H9 (cell line): ENCODE measurements around the gene ATP13A3. TPM values are rescaled to one million over a fixed set of nuclear protein-coding genes. Genes with fewer than 3 reads are reported as not detected.
A peak's percentile ranks its signal among the peaks of the same experiment; 100 is the strongest.

Experiments
- DNase-seq: peaks from one replicate; pipeline ENCODE4 v3.0.0-alpha.2; 2017
- H2AFZ ChIP-seq: one replicate; pipeline ENCODE4 v1.6.1; 2013; ENCODE audit warnings: mild to moderate bottlenecking, low read length, control low read depth, moderate library complexity
- H2AK5ac ChIP-seq: 2 replicates; pipeline ENCODE4 v1.6.1; 2013; ENCODE audit warnings: low read length, control low read depth, mixed read lengths; ENCODE audit not compliant: insufficient read length
- H2BK120ac ChIP-seq: one replicate; pipeline ENCODE4 v1.6.1; 2013; ENCODE audit warnings: low read depth, mild to moderate bottlenecking, low read length, control low read depth, inconsistent platforms; ENCODE audit not compliant: poor library complexity, severe bottlenecking
- H2BK12ac ChIP-seq: 2 replicates; pipeline ENCODE4 v1.6.1; 2013; ENCODE audit warnings: low read length, control low read depth, mixed read lengths, low read depth; ENCODE audit not compliant: insufficient read length
- H2BK15ac ChIP-seq: 2 replicates; pipeline ENCODE4 v1.6.1; 2013; ENCODE audit warnings: low read depth, low read length, control low read depth
- H2BK20ac ChIP-seq: one replicate; pipeline ENCODE4 v1.6.1; 2013; ENCODE audit warnings: low read depth, mild to moderate bottlenecking, low read length, control low read depth, inconsistent platforms; ENCODE audit not compliant: poor library complexity, severe bottlenecking
- H2BK5ac ChIP-seq: 2 replicates; pipeline ENCODE4 v1.6.1; 2013; ENCODE audit warnings: low read length, control low read depth, mixed read lengths; ENCODE audit not compliant: insufficient read length
- H3K14ac ChIP-seq: 2 replicates; pipeline ENCODE4 v1.6.1; 2013; ENCODE audit warnings: low read length, control low read depth; ENCODE audit not compliant: insufficient read depth
- H3K18ac ChIP-seq: 2 replicates; pipeline ENCODE4 v1.6.1; 2013; ENCODE audit warnings: low read depth, mild to moderate bottlenecking, mixed read lengths, low read length, control low read depth; ENCODE audit not compliant: insufficient read length
- H3K23ac ChIP-seq: 2 replicates; pipeline ENCODE4 v1.6.1; 2013; ENCODE audit warnings: low read length, control low read depth, mixed read lengths, low read depth; ENCODE audit not compliant: insufficient read length
- H3K23me2 ChIP-seq: 2 replicates; pipeline ENCODE4 v1.6.1; 2013; ENCODE audit warnings: low read depth, mild to moderate bottlenecking, mixed read lengths, low read length, control low read depth; ENCODE audit not compliant: insufficient read length, poor library complexity, severe bottlenecking
- H3K27ac ChIP-seq: 2 replicates; pipeline ENCODE4 v1.5.1; 2013; ENCODE audit warnings: low read length, control low read depth, mixed read lengths, low read depth; ENCODE audit not compliant: insufficient read length
- H3K27me3 ChIP-seq: 2 replicates; pipeline ENCODE4 v1.6.1; 2013; ENCODE audit warnings: low read length, control low read depth, inconsistent platforms; ENCODE audit not compliant: insufficient read depth
- H3K4ac ChIP-seq: 2 replicates; pipeline ENCODE4 v1.6.1; 2013; ENCODE audit warnings: low read depth, mild to moderate bottlenecking, control low read depth, inconsistent platforms, low read length, moderate library complexity
- H3K4me1 ChIP-seq: 2 replicates; pipeline ENCODE4 v1.6.1; 2013; ENCODE audit warnings: low read length, control low read depth, inconsistent platforms; ENCODE audit not compliant: insufficient read depth
- H3K4me2 ChIP-seq: 2 replicates; pipeline ENCODE4 v1.6.1; 2013; ENCODE audit warnings: low read length, control low read depth, mixed read lengths; ENCODE audit not compliant: insufficient read length, insufficient read depth
- H3K56ac ChIP-seq: 2 replicates; pipeline ENCODE4 v1.6.1; 2013; ENCODE audit warnings: low read depth, mild to moderate bottlenecking, mixed read lengths, low read length, control low read depth; ENCODE audit not compliant: insufficient read length
- H3K79me1 ChIP-seq: 2 replicates; pipeline ENCODE4 v1.6.1; 2013; ENCODE audit warnings: low read depth, mild to moderate bottlenecking, moderate library complexity, low read length, control low read depth, inconsistent platforms; ENCODE audit not compliant: insufficient read depth, poor library complexity, severe bottlenecking
- H3K79me2 ChIP-seq: 2 replicates; pipeline ENCODE4 v1.6.1; 2013; ENCODE audit warnings: low read length, control low read depth, inconsistent platforms; ENCODE audit not compliant: insufficient read depth
- H3K9ac ChIP-seq: 2 replicates; pipeline ENCODE4 v1.6.1; 2013; ENCODE audit warnings: low read length, control low read depth, mixed read lengths; ENCODE audit not compliant: insufficient read length; ENCODE audit errors: extremely low read depth
- H3K9me3 ChIP-seq: one replicate; pipeline ENCODE4 v1.6.1; 2013; ENCODE audit warnings: low read depth, low read length, inconsistent platforms; ENCODE audit not compliant: control insufficient read depth
- H3T11ph ChIP-seq: one replicate; pipeline ENCODE4 v1.6.1; 2013; ENCODE audit warnings: mild to moderate bottlenecking, low read length, control low read depth, inconsistent platforms
- H4K20me1 ChIP-seq: one replicate; pipeline ENCODE4 v1.6.1; 2013; ENCODE audit not compliant: control insufficient read depth, insufficient read length, insufficient read depth
- H4K5ac ChIP-seq: 2 replicates; pipeline ENCODE4 v1.6.1; 2013; ENCODE audit warnings: low read depth, mild to moderate bottlenecking, mixed read lengths, low read length, control low read depth; ENCODE audit not compliant: insufficient read length
- H4K8ac ChIP-seq: replicated peaks from 2 replicates; pipeline ENCODE4 v1.6.1; 2013; ENCODE audit warnings: low read length, control low read depth, mixed read lengths, low read depth; ENCODE audit not compliant: insufficient read length
- H4K91ac ChIP-seq: 2 replicates; pipeline ENCODE4 v1.6.1; 2013; ENCODE audit warnings: low read depth, mild to moderate bottlenecking, moderate library complexity, mixed read lengths, low read length, control low read depth; ENCODE audit not compliant: insufficient read length
- H3K27ac Mint-ChIP-seq, 3 experiments: 2 replicates in 2 of 3; 3 replicates in 1 of 3; pipeline ENCODE4 v1.8.0; 2020 to 2021; ENCODE audit warnings: mixed read lengths in 3 of 3, mild to moderate bottlenecking in 1 of 3, moderate library complexity in 1 of 3
- H3K27me3 Mint-ChIP-seq: 2 replicates; pipeline ENCODE4 v1.8.0; 2021; ENCODE audit warnings: low read depth, mild to moderate bottlenecking, moderate library complexity, mixed read lengths
- H3K36me3 Mint-ChIP-seq, 3 experiments: 2 replicates in 2 of 3; 3 replicates in 1 of 3; pipeline ENCODE4 v1.8.0; 2020 to 2021; ENCODE audit warnings: low read depth in 3 of 3, mixed read lengths in 3 of 3; ENCODE audit not compliant: insufficient read depth in 1 of 3
- H3K4me1 Mint-ChIP-seq, 2 experiments: 2 replicates each; pipeline ENCODE4 v1.8.0; 2020; ENCODE audit warnings: mixed read lengths in 2 of 2
- H3K4me3 Mint-ChIP-seq, 2 experiments: 2 replicates in 1 of 2; 3 replicates in 1 of 2; pipeline ENCODE4 v1.8.0; 2020 to 2021; ENCODE audit warnings: mild to moderate bottlenecking in 2 of 2, mixed read lengths in 2 of 2, moderate library complexity in 1 of 2
- H3K9me3 Mint-ChIP-seq, 2 experiments: 2 replicates in 1 of 2; 3 replicates in 1 of 2; pipeline ENCODE4 v1.8.0; 2020; ENCODE audit warnings: mild to moderate bottlenecking in 2 of 2, mixed read lengths in 2 of 2, moderate library complexity in 1 of 2
- WGBS: extraction: QIAGEN DNeasy Blood & Tissue Kit; methylation state at CpG from one replicate; pipeline ENCODE4 v1.1.7; 2013; ENCODE audit warnings: missing lambda C conversion rate, low lambda C conversion rate, mixed read lengths; ENCODE audit not compliant: insufficient read length; ENCODE audit errors: extremely low coverage; 5-methylcytosine and 5-hydroxymethylcytosine counted together
- total RNA-seq: library from RNA; stranded (reverse); gene quantifications from 2 replicates; pipeline ENCODE4 v1.2.1, GENCODE V29; 2021
- TF ChIP-seq, protein P1 (sequence below): fragments of 200-600 bp; sonication (generic); conservative IDR thresholded peaks from 3 replicates; pipeline ENCODE4 v1.8.0; 2021; ENCODE audit warnings: antibody characterized with exemption, mild to moderate bottlenecking

The ATP13A3 gene
- total RNA-seq, 1 experiment from 2014 or later: 78.5 TPM

DNA sequence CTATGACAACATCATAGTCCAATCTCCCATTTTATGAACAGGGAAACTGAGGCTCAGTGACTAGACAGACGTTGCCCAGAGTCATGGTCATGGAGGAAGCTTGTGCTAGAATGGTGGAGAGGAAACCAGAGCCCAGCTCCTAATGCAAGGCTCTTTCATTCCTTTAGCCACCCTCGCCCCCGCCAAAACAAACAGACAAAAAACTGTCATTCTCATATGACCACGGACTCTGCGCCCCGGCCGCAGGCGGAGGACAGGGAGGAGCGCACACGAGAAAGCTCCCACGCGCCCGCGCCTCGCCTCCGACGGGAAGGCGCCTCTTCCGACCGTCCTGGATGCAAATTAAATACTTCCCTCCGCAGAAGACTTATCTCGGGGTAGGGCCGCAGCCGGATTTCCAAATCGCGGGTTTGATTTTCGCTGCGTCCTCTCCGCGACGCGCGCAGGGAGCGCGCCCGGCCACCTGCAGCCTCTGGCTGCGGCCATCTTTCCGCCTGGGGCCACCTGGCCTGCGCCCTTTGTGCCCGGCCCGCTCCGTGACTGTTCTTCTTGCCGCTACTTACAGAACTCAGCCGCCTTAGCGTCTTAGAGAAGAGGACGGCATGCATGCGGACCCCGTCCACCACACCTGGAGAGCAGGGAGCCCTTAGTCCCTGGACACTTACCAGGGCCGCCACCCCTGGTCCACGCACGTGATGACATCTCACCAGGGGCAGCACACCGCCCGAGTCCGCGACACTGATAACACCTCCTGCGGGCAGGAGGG lies 670 bp upstream of the ATP13A3 start:
- no peaks in the 10 kb centered on the region for H3K9me3 ChIP-seq
- H3K18ac ChIP-seq: peak overlapping the region; percentile 61
- no peak overlapping the region for H3K56ac ChIP-seq
- peaks cover 14 to 18% of the 10 kb centered on the region in 2 experiments for H3K4me1 Mint-ChIP-seq
- H2BK12ac ChIP-seq: no peak overlapping the region
- no peak overlapping the region for H3T11ph ChIP-seq
- H4K5ac ChIP-seq: no peak overlapping the region
- no peaks in the 10 kb centered on the region for H3K79me1 ChIP-seq
- H2AK5ac ChIP-seq: no peak overlapping the region
- TF ChIP-seq, protein P1, sequence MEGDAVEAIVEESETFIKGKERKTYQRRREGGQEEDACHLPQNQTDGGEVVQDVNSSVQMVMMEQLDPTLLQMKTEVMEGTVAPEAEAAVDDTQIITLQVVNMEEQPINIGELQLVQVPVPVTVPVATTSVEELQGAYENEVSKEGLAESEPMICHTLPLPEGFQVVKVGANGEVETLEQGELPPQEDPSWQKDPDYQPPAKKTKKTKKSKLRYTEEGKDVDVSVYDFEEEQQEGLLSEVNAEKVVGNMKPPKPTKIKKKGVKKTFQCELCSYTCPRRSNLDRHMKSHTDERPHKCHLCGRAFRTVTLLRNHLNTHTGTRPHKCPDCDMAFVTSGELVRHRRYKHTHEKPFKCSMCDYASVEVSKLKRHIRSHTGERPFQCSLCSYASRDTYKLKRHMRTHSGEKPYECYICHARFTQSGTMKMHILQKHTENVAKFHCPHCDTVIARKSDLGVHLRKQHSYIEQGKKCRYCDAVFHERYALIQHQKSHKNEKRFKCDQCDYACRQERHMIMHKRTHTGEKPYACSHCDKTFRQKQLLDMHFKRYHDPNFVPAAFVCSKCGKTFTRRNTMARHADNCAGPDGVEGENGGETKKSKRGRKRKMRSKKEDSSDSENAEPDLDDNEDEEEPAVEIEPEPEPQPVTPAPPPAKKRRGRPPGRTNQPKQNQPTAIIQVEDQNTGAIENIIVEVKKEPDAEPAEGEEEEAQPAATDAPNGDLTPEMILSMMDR: no peak
- H3K4me1 ChIP-seq: no peaks in the 10 kb centered on the region
- H2AFZ ChIP-seq: no peak overlapping the region
- WGBS: no CpG with 5 or more reads among the region's 56 CpGs
- no peak overlapping the region for H3K23ac ChIP-seq
- peak overlapping the region; percentile 81; the same call in 1 of the 2 replicates for H3K14ac ChIP-seq
- H2BK20ac ChIP-seq: no peak overlapping the region
- H3K27ac Mint-ChIP-seq: no peak overlapping the region; a peak in 1 of 7 replicates
- H3K27me3 ChIP-seq: no peaks in the 10 kb centered on the region; the same call in 1 of the 2 replicates
- no peaks in the 10 kb centered on the region for H4K20me1 ChIP-seq
- H3K79me2 ChIP-seq: peaks cover 10% of the 10 kb centered on the region; the same call in 1 of the 2 replicates
- 0 out of 5 replicates have a peak, but pooled peaks cover 0 to 3% of the 10 kb centered on the region in 2 experiments for H3K9me3 Mint-ChIP-seq
- no peak overlapping the region for H3K27ac ChIP-seq
- H3K4me3 Mint-ChIP-seq: peak overlapping the region; percentile 55 to 77
- H3K23me2 ChIP-seq: peaks cover 13% of the 10 kb centered on the region
- H2BK120ac ChIP-seq: no peak overlapping the region
- no peak overlapping the region for H3K4me2 ChIP-seq
- no peak overlapping the region for H2BK5ac ChIP-seq
- no peak overlapping the region for H4K8ac ChIP-seq
- H4K91ac ChIP-seq: no peak overlapping the region
- no peak overlapping the region for H3K9ac ChIP-seq
- no peak overlapping the region; the same call in 1 of the 2 replicates for H3K4ac ChIP-seq
- peak; percentile 57 for DNase-seq
- peaks cover 4% of the 10 kb centered on the region for H3K27me3 Mint-ChIP-seq
- peaks cover 2 to 8% (median 4%) of the 10 kb centered on the region in 3 experiments; a peak in 6 of 7 replicates for H3K36me3 Mint-ChIP-seq
- no peak overlapping the region for H2BK15ac ChIP-seq
